AG08395 (cell line): ENCODE measurements around the gene NFU1.
"Not testable (repeated sequence)": the region's sequence is repeated elsewhere in the genome, so short reads cannot be mapped to it uniquely, and the experiment has no call there.

Source experiments
- DNase-seq: peaks from one replicate; pipeline ENCODE4 v3.0.0; 2012; ENCODE audit warnings: mixed read lengths, low spot score

NFU1 gene

GRCh38 chr2:69450735-69451416 lies 13.6 kb upstream of the NFU1 start:
- no peak for DNase-seq

- DNase-seq: no peak
Measured at GRCh38 chr2:69449906-69450305, 12.7 kb upstream of the NFU1 start.

- not testable (repeated sequence) for DNase-seq
Measured at GRCh38 chr2:69443673-69444072, 6.4 kb upstream of the NFU1 start.

GRCh38 chr2:69439499-69439898 lies 2.3 kb upstream of the NFU1 start:
- not testable (repeated sequence) for DNase-seq

GRCh38 chr2:69438580-69438979 lies 1.3 kb upstream of the NFU1 start:
- DNase-seq: no peak

GRCh38 chr2:69437751-69438154 lies 518 bp upstream of the NFU1 start:
- DNase-seq: no peak

GRCh38 chr2:69436596-69436937 lies 668 bp downstream of the NFU1 start:
- no peak for DNase-seq

GRCh38 chr2:69434753-69435152 lies 2.5 kb downstream of the NFU1 start:
- DNase-seq: no peak

- DNase-seq: no peak
Measured at GRCh38 chr2:69429491-69430183, 7.6 kb downstream of the NFU1 start.

GRCh38 chr2:69428981-69429380 lies 8.3 kb downstream of the NFU1 start:
- no peak for DNase-seq

- DNase-seq: no peak
Measured at GRCh38 chr2:69424419-69424818, 12.8 kb downstream of the NFU1 start.

- no peak for DNase-seq
Measured at GRCh38 chr2:69422198-69422597, 15.0 kb downstream of the NFU1 start.

- not testable (repeated sequence) for DNase-seq
Measured at GRCh38 chr2:69419111-69419510, 18.1 kb downstream of the NFU1 start.

- no peak for DNase-seq
Measured at GRCh38 chr2:69416147-69416546, 21.1 kb downstream of the NFU1 start.

GRCh38 chr2:69411120-69411519 lies 26.1 kb downstream of the NFU1 start:
- no peak for DNase-seq

- no peak for DNase-seq
Measured at GRCh38 chr2:69405306-69405705, 31.9 kb downstream of the NFU1 start.

- DNase-seq: no peak
Measured at GRCh38 chr2:69400121-69400520, 37.1 kb downstream of the NFU1 start.

- DNase-seq: no peak
Measured at GRCh38 chr2:69397234-69397633, 40.0 kb downstream of the NFU1 start.

GRCh38 chr2:69395866-69396265 lies 41.4 kb downstream of the NFU1 start:
- DNase-seq: no peak

- DNase-seq: no peak
Measured at GRCh38 chr2:69393963-69394362, 43.3 kb downstream of the NFU1 start.

GRCh38 chr2:69390471-69390870 lies 46.8 kb downstream of the NFU1 start:
- DNase-seq: no peak

GRCh38 chr2:69390001-69390400 lies 47.2 kb downstream of the NFU1 start:
- DNase-seq: no peak

GRCh38 chr2:69389271-69389670 lies 48.0 kb downstream of the NFU1 start:
- DNase-seq: no peak
